Measurements from ENCODE around the gene CYB5RL.

The CYB5RL gene

DNA sequence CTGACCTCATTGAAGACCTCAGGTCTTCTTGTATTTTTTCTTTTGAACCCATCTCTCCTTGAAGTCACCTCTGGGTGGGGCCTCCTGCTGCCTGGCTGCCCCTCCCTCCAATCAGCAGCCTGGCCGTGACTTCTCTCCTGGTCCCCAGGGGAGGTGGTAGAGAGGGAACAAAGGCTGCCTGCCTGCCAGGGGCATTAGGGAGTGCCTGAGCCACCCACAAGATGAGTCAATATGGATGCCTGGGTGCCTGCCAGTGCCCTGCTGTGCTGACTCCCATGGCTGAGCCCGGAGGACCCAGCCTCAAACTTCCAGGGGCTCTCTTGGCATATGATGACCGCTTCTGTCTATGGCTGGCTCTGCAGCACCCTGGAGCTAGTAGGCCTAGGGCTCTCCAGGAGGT lies 41.8 kb downstream of the CYB5RL start:
- DNase-seq (ENCODE audit: low spot score): peak; percentile 39

DNA sequence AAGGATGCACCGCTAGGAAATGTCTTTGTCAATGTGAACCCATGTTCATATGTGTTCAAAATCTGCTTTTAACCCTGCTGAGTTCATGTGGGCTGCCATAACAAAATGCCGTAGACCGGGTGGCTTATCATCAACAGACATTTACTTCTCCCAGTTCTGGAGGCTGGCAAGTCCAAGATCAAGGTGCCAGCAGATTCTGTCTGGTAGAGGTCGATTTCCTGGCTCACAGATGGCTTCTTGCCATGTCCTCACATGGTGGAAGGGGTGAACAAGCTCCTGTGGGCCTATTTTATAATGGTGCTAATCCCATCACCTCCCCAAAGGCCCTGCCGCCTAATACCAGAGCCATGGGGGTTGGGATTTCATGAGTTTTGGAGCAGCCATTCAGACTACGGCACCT lies 42.4 kb downstream of the CYB5RL start:
- no peak for DNase-seq (ENCODE audit: low spot score)

DNA sequence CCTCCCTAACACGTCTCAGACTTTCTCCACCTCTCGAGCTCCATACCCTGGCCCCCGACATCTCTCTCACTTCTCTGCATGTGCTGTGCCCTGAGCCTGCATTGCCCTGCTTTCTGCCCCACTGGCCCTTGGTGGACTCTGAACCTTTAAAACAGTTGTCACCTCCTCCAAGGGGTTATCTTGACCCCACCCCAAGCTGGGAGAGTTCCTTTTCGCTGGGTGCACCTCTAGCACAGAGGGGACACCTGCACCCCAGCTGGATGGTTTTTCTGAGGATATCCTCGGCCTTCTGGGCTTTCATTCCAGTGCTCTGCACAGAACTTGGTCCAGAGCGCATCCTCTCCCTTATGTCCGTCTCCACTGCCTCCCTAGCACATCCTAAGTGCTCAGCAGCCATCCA lies 42.8 kb downstream of the CYB5RL start:
- DNase-seq (ENCODE audit: low spot score): no peak

DNA sequence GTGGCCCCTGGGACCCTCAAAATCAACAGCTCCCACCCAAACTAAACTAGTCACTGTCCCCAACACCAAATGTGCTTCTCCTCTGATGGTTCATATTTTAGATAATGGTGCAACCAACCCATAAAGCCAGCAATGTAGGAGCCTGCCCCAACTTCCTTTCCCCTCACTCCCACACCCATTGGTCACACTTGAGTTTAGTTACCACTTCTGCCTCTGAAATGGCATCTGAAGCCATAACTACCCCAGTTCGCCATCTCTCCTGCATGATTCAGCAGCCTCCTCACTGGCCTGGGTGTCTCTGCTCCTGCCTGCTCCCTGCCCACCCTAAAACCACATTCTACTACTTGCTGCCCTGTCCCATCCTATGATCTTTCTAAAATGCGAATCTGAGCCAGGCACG lies 43.6 kb downstream of the CYB5RL start:
- DNase-seq (ENCODE audit: low spot score): no peak

DNA sequence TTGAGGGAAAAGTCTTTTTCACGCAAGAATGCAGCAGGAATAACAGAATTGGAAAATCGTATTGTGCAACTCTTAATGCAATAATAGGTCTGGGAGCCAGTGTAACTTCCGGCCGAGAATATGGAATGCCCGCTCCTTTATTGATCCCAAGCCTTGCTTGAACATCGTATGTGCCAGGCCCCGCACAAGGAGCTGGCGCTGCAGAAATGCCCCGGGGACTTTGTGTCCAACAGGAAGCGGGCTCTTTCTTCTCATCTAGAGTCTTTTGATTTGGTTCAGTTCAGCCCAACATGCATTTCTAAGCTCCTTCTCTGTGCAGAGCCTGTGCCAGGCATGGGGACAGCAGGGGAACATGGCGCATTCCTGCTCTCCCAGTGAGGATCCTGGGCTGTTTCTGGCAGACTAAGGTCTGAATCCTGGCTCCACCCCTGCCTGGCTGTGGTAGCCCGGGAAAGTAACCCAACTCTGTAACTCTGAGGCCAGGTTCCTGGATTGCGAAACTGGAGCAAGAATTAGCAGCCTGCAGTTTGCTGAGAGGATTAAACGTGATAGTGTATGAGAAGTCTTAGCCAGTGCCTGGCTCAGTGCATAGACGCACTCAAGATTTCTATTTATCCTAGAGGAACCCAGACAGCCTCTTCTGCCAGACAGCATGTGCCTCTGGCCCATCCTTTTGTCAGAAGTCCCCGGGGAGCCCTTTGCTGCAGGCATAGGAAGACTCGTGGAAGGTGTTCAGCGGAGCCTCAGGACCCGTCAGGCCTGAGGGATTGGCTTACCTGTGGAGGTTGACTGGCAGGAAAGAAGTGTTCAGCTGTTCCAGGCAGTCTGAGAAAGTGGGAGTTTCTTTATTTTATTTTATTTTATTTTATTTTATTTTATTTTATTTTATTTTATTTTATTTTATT lies 46.0 kb downstream of the CYB5RL start:
- peak; percentile 90 for DNase-seq (ENCODE audit: low spot score)

DNA sequence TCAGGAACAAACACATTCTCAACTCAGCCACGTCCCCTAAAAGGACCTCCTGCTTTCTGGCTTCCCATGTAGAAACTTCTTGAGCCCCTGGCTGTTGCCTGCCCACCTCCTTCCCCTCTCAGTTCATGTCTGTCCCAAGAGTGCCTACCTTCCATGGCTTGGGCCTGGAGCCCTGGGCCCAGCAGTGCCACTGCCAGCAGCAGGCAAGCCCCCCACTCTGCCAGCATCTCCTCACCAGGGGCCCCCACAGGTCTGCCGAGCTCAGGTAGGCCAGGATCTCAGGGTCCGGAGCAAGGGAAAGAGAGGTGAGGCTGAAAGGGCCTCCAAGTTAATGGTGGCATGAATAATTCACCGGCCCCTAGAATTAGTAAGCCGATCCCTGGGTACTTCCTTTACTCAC lies 47.1 kb downstream of the CYB5RL start, which contains the start of gene CDCP2:
Gene CDCP2, minus strand, starts transcription at position 305 of the 400 bp plus-strand sequence. Its CDS starts 78 bp downstream, at position 227.
- no peak for DNase-seq (ENCODE audit: low spot score)

DNA sequence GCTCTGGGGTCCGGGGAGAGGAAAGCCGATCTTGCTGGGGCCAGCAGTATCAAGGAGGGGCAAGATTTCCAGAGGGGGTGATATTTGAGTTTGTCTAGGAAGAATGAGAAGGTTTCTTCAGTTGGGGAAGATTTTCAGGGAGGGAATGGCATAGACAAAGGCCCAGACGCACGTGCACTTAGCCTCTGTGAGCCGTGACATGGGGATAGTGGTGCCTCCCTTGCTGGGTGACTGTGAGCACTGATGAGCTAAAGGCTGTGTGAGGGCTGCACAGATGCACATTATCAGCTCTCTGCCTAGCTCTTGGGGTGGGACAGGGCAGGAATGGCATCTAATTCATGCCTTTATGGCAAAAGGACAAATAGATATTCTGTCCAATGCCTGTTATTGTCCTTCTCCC lies 48.8 kb downstream of the CYB5RL start:
- no peak for DNase-seq (ENCODE audit: low spot score)

Data from GM03348 (cell line).